OCI-LY3 (cell line): ENCODE data around the gene PPP2R2C.

Source experiments
- H2AFZ ChIP-seq: fragments of 200-600, 300-600 bp; shearing (Covaris generic); 2 replicates; pipeline ENCODE4 v1.6.0; 2014; ENCODE audit warnings: antibody characterized with exemption, low read depth, low read length
- H3K27ac ChIP-seq: fragments of 200-600, 300-600 bp; sonication (generic); 2 replicates; pipeline ENCODE4 v1.5.1; 2014; ENCODE audit warnings: mild to moderate bottlenecking, low read length, moderate library complexity, mixed read lengths
- H3K27me3 ChIP-seq: fragments of 200-600, 300-600 bp; sonication (generic); 2 replicates; pipeline ENCODE4 v1.6.1; 2014; ENCODE audit warnings: low read depth, low read length, mixed read lengths
- H3K36me3 ChIP-seq: fragments of 200-600, 300-600 bp; sonication (generic); replicated peaks from 2 replicates; pipeline ENCODE3; 2014; ENCODE audit warnings: low read depth, low read length, mixed read lengths
- H3K4me1 ChIP-seq: fragments of 300-600, 200-600 bp; sonication (generic); 2 replicates; pipeline ENCODE4 v1.6.1; 2014; ENCODE audit warnings: low read length, mixed read lengths
- H3K4me2 ChIP-seq: fragments of 200-600, 300-600 bp; sonication (generic); 2 replicates; pipeline ENCODE4 v1.6.1; 2014; ENCODE audit warnings: low read length, mixed read lengths
- H3K4me3 ChIP-seq: fragments of 300-600, 200-600 bp; sonication (generic); 2 replicates; pipeline ENCODE4 v1.5.1; 2014; ENCODE audit warnings: antibody characterized with exemption, mild to moderate bottlenecking, low read length, moderate library complexity
- H3K79me2 ChIP-seq: fragments of 300-600, 200-600 bp; shearing (Covaris generic); 2 replicates; pipeline ENCODE4 v1.6.1; 2014; ENCODE audit warnings: mild to moderate bottlenecking, low read length, mixed read lengths
- H3K9ac ChIP-seq: fragments of 300-600, 200-600 bp; shearing (Covaris generic); 2 replicates; pipeline ENCODE4 v1.6.0; 2014; ENCODE audit warnings: mild to moderate bottlenecking, low read length, moderate library complexity
- H3K9me3 ChIP-seq: fragments of 200-600, 300-600 bp; shearing (Covaris generic); 2 replicates; pipeline ENCODE4 v1.6.1; 2014; ENCODE audit warnings: low read length, mixed read lengths; ENCODE audit not compliant: insufficient read depth
- H4K20me1 ChIP-seq: fragments of 200-600, 300-600 bp; sonication (generic); 2 replicates; pipeline ENCODE4 v1.6.1; 2016; ENCODE audit warnings: low read length, mixed read lengths; ENCODE audit not compliant: insufficient read depth
- CTCF ChIP-seq: fragments of 200-600, 300-600 bp; sonication (generic); IDR thresholded peaks from 2 replicates; pipeline ENCODE4 v1.5.1; 2014; ENCODE audit warnings: antibody characterized with exemption, low read length, low read depth
- EZH2phosphoT487 ChIP-seq: fragments of 200-600 bp; shearing (Covaris generic); IDR thresholded peaks from 2 replicates; pipeline ENCODE4 v1.6.1; 2018; ENCODE audit warnings: antibody characterized with exemption, mixed run types, low read depth

The PPP2R2C gene

DNA sequence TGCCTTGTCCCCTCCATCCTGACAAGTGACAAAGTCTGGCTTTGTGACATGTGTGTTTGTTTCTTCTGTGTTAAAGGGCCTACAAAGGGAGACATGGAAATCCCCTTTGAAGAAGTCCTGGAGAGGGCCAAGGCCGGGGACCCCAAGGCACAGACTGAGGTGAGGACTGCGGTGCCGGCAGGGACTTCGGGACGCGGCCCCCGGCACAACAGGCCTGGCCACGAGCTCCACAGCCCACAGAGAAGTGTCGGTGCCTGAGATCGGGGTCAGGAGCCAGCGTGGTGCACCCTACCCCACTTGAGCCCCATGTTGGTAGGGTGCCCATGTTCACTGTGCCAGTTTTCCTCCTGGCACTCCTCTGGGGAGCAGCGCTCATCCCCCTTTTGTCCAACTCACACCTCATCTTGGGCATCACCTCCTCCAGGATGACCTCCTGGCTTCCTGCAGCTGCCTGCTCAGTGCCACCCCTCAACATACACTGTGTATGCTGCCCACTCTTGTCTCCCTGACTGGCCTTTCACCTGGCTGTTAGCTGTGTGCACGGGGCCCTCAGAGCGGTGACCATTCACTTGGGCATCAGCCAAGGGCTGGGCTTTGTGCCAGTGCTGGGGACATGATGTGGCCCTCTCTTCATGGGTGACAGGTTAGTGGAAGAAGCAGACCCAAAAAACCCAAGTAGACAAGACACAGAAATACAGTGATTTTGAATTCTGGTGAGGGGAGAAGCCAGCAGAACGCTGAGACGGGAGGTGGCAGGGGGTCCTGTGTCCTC is 185.2 kb downstream of the PPP2R2C start:
- Histone ChIP-seq H3K4me1 (no peaks in the 10 kb centered on the region), H3K9ac (no peak overlapping the region), H3K9me3 (no peaks in the 10 kb centered on the region), H4K20me1 (no peaks in the 10 kb centered on the region), H3K79me2 (no peaks in the 10 kb centered on the region), H3K4me2 (no peak overlapping the region), H3K36me3 (no peaks in the 10 kb centered on the region), H3K27me3 (no peaks in the 10 kb centered on the region), H3K27ac (no peak overlapping the region), H2AFZ (no peak overlapping the region), H3K4me3 (no peak overlapping the region)
- TF ChIP-seq EZH2phosphoT487 (no peak), CTCF (no peak)

- no peaks in the 10 kb centered on the region for H3K36me3 ChIP-seq
- H3K9ac ChIP-seq = no peak overlapping the region
- no peaks in the 10 kb centered on the region for H3K79me2 ChIP-seq
- no peak overlapping the region for H2AFZ ChIP-seq
- H4K20me1 ChIP-seq = no peaks in the 10 kb centered on the region
- TF ChIP-seq CTCF (no peak), EZH2phosphoT487 (no peak)
- H3K9me3 ChIP-seq = no peaks in the 10 kb centered on the region
- no peaks in the 10 kb centered on the region for H3K27me3 ChIP-seq
- no peak overlapping the region for H3K4me2 ChIP-seq
- H3K27ac ChIP-seq = no peak overlapping the region
- no peak overlapping the region for H3K4me3 ChIP-seq
- H3K4me1 ChIP-seq = no peaks in the 10 kb centered on the region
These were observed 189.1 kb downstream of the PPP2R2C start for GRCh38 chr4:6283282-6283681.

DNA sequence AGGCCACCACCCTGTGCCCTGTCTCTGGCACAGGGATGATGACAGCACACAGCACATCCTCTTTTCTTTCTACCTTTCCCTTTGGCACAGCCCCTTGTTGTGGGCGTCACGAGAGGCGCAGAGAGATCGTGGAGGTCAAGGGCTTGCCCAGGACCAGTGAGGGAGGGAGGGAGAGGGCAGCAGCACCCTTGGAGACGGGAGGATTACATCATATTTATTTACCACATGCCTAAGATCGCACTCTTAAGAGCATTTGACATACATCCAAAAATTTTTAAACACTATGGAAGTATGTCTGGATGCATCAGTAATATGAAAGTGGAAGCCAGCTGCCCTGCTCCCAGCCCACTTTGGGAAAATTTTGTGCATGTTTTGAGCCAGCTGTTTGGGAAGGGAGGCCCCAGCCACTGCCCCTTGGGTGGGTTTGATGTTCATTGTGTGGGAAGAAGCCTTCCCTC is 190.1 kb downstream of the PPP2R2C start:
- H3K27me3 ChIP-seq = no peaks in the 10 kb centered on the region
- H3K36me3 ChIP-seq = no peaks in the 10 kb centered on the region
- no peak overlapping the region for H3K4me2 ChIP-seq
- no peaks in the 10 kb centered on the region for H3K79me2 ChIP-seq
- H3K27ac ChIP-seq = no peak overlapping the region
- no peak overlapping the region for H2AFZ ChIP-seq
- no peak for TF ChIP-seq CTCF
- no peak for TF ChIP-seq EZH2phosphoT487
- no peaks in the 10 kb centered on the region for H3K9me3 ChIP-seq
- H3K9ac ChIP-seq = no peak overlapping the region
- H3K4me3 ChIP-seq = no peak overlapping the region
- H4K20me1 ChIP-seq = no peaks in the 10 kb centered on the region
- no peaks in the 10 kb centered on the region for H3K4me1 ChIP-seq

GRCh38 chr4:6281436-6282313 is 190.7 kb downstream of the PPP2R2C start:
- Histone ChIP-seq H3K9ac (no peak overlapping the region), H3K4me1 (no peaks in the 10 kb centered on the region), H3K27ac (no peak overlapping the region), H3K4me2 (no peak overlapping the region), H3K27me3 (no peaks in the 10 kb centered on the region), H3K36me3 (no peaks in the 10 kb centered on the region), H4K20me1 (no peaks in the 10 kb centered on the region), H3K4me3 (no peak overlapping the region), H2AFZ (no peak overlapping the region), H3K9me3 (no peaks in the 10 kb centered on the region), H3K79me2 (no peaks in the 10 kb centered on the region)
- no peak for TF ChIP-seq CTCF
- TF ChIP-seq EZH2phosphoT487 = no peak
